GM21515 (cell line): ENCODE measurements around the gene SECISBP2.
"Not testable (repeated sequence)": the region's sequence is repeated elsewhere in the genome, so short reads cannot be mapped to it uniquely, and the experiment has no call there.

Experiments used
- ATAC-seq: cut with Tn5 transposase; IDR thresholded peaks from one replicate; pipeline ENCODE4 v1.9.1; 2021; ENCODE audit not compliant: unreplicated experiment

The SECISBP2 gene

GRCh38 chr9:89309608-89310474 lies 8.5 kb upstream of the SECISBP2 start:
- no peak for ATAC-seq

GRCh38 chr9:89310475-89311345 lies 7.6 kb upstream of the SECISBP2 start, which contains the start of gene CKS2:
CKS2 (plus strand) TSS chr9:89311195; CDS start chr9:89311293, 98 bp downstream.
- ATAC-seq = peak; percentile 90

- peak; percentile 4 for ATAC-seq
These were observed 6.7 kb upstream of the SECISBP2 start for GRCh38 chr9:89311346-89312221.

- ATAC-seq = no peak
These were observed 6.1 kb upstream of the SECISBP2 start for GRCh38 chr9:89312222-89312571.

- ATAC-seq = no peak
These were observed 4.5 kb upstream of the SECISBP2 start for GRCh38 chr9:89313842-89314241.

GRCh38 chr9:89314955-89315354 lies 3.3 kb upstream of the SECISBP2 start:
- ATAC-seq = no peak

GRCh38 chr9:89315482-89315881 lies 2.8 kb upstream of the SECISBP2 start:
- ATAC-seq = no peak

GRCh38 chr9:89317282-89317681 lies 1.0 kb upstream of the SECISBP2 start:
- ATAC-seq = no peak

- ATAC-seq = no peak
These were observed 960 bp downstream of the SECISBP2 start for GRCh38 chr9:89319015-89319905.

- no peak for ATAC-seq
These were observed 5.1 kb downstream of the SECISBP2 start for GRCh38 chr9:89323390-89323789.

- no peak for ATAC-seq
These were observed 7.4 kb downstream of the SECISBP2 start for GRCh38 chr9:89325733-89326132.

- no peak for ATAC-seq
These were observed 9.8 kb downstream of the SECISBP2 start for GRCh38 chr9:89328064-89328463.

GRCh38 chr9:89329917-89330316 lies 11.6 kb downstream of the SECISBP2 start:
- ATAC-seq = no peak

GRCh38 chr9:89330513-89330912 lies 12.2 kb downstream of the SECISBP2 start:
- no peak for ATAC-seq

- no peak for ATAC-seq
These were observed 21.5 kb downstream of the SECISBP2 start for GRCh38 chr9:89339807-89340206.

GRCh38 chr9:89340332-89340731 lies 22.0 kb downstream of the SECISBP2 start:
- no peak for ATAC-seq

GRCh38 chr9:89342213-89342612 lies 23.9 kb downstream of the SECISBP2 start:
- no peak for ATAC-seq

GRCh38 chr9:89342948-89343347 lies 24.6 kb downstream of the SECISBP2 start:
- ATAC-seq = no peak

GRCh38 chr9:89343812-89344211 lies 25.5 kb downstream of the SECISBP2 start:
- not testable (repeated sequence) for ATAC-seq

- ATAC-seq = no peak
These were observed 27.2 kb downstream of the SECISBP2 start for GRCh38 chr9:89345476-89345875.
